ENCODE measurements around the gene PTPRM.

PTPRM gene

DNA sequence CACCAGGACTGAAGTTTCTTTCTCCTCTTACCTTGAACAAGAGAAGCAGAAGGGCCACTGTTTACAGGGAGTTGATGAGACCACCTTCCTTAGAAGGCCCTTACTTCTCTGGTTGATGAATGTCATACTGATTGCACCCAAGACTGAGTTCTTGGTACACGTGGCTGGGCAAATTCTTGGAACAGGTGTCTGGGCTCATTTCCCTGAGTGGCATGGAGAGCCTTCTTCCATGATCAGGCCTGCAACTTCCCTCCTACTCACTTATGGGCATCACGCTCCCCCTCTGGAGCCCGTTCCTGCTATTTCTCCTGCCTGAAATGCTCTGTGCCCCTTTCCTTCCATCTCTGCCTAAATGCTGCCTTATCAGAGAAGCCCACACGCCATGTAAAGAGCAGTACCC, 110.3 kb downstream of the PTPRM start:
- DNase-seq = no peak

GRCh38 chr18:7678389-7678788, 111.3 kb downstream of the PTPRM start:
- DNase-seq = no peak

DNA sequence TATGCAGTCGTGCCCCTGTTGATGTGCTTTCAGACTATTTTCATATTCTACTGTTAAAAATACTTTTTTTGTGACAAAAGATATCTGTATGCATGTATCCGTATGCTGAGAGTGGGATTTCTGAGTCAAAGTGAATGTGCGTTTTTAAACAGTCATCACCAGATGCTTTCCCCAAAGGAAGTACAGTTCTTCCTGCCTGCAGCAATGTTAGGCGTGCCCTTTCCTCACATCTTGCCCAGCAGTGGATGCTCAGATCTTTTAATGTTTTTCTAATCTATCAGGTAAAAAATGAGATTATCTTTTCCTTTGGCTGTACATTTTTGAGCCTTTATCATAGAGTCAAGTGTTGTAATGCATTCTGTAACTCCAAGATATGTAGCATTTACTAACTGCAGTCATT, 111.7 kb downstream of the PTPRM start:
- DNase-seq = no peak

DNA sequence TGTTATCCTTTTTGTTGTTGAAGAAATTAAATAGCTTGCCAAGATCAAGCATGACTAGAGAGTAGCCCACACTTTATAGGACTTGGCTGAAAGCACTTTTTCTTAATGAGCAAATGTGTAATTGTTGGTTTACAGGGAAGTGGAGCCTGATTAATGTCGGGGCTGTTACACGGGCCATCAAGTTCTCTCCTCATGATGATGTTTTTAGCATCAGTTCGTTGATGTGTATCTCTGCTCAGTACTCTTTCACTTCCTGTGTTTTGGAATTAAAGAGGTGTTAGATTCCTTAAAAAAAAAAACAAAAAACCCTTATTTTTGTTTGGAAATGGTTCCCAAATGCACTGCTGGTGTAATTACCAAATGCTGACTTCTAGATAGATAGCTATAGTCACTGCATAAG, 114.2 kb downstream of the PTPRM start:
- no peak for DNase-seq

DNA sequence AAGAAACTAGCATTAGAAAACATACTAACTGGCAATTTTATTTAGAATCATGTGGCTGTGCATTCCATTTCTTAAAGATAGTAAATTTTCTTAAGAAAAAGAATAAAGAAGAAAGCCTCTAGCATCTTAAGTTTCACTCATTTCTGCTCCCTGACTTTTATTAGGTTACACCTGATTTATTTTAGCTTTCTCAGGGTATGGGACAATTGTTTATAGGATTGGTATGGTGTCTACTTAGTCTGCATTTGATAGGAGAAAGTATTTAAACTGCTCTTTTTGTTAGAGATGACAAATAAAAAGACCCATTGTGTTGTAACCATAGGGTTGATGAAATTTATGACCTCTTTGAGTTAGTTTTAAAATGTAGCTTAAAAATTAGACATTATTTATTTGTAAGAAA, 115.2 kb downstream of the PTPRM start:
- no peak for DNase-seq

- no peak for DNase-seq
Observed at GRCh38 chr18:7683753-7684152, 116.6 kb downstream of the PTPRM start.

DNA sequence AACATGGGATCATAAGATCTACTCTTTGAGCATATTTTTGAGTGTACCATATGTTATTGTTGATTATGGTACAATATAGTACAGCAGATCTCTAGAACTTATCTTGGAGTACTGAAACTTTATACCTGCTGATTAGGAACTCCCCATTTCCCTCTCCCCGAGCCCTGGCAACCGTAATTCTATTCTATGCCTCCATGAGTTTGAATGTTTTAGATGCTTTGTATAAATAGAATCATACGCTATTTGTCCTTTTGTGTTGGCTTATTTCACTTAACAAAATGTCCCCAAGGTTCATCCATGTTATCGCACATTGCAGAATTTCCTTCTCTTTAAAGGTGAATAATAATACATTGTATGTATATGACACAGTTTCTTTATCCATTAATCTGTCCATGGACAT, 117.2 kb downstream of the PTPRM start:
- no peak for DNase-seq

GRCh38 chr18:7684966-7685365, 117.8 kb downstream of the PTPRM start:
- no peak for DNase-seq

DNA sequence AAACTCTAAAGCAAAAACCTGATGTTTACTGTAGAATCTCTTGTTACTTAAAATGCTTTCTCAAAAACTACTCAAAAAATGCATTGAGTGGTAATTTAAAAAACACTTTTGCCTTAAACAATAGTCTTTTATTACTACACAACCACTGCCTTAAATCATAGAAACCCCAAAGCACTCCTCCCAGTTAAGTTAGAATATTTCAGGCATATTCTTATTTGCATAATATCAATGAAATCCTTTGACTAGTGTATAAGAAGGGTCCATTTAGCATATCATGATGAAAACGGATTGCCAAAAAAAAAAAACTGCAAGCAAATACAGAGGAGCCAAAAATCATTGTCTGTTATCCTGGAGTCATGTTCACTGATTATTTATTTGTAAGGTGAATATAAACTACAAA, 119.2 kb downstream of the PTPRM start:
- DNase-seq = no peak

DNA sequence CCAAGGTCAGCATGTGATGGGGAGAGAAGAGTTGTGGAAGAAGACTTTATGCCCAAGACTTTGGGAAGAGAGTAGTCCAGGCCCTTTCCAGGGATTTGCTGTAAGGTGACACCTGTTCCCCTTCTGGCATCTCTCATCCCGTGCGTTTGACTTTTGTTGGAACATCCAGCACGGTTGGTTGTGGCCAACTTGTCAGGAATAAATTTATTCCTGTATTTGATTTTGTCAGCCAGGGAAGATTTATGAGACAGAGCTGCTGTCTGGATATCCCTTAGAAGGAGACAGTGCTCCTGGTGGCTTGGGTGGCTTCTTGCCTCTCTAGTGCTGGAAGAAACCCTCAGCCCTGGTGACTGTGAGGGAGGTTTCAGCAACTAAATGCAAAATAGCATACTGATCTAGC, 121.5 kb downstream of the PTPRM start:
- no peak for DNase-seq

- no peak for DNase-seq
Observed at GRCh38 chr18:7691206-7691605, 124.1 kb downstream of the PTPRM start.

GRCh38 chr18:7696780-7697179, 129.7 kb downstream of the PTPRM start:
- no peak for DNase-seq

- no peak for DNase-seq
Observed at GRCh38 chr18:7697306-7697705, 130.2 kb downstream of the PTPRM start.

DNA sequence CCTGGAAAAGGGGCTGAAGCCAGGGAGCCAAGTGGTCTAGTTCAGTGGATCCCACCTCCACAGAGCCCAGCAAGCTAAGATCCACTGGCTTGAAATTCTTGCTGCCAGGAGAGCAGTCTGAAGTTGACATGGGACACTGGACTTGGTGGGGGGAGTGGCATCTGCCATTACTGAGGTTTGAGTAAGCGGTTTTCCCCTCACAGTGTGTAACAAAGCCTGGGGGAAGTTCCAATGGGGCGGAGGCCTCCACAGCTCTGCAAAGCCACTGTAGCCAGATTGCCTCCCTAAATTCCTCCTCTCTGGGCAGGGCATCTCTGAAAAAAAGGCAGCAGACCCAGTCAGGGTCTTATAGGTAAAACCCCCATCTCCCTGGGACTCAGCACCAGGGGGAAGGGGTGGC, 144.4 kb downstream of the PTPRM start:
- DNase-seq = no peak

DNA sequence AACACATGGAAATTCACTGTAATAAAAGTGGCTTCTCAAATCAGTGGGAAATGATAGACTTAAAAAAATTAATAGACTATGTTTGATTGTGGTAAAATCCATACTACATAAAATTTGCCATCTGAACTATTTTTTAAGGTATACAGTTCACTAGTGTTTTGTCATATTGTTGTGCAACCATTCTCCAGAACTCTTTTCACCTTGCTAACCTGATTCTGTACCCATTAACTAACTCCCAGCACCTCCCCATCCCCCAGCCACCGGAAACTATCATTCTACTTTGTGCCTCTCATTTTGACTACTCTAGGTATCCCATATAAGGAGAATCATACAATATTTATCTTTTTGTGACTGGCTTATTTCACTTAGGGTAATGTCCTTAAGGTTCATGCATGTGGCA, 153.3 kb downstream of the PTPRM start:
- DNase-seq = no peak

DNA sequence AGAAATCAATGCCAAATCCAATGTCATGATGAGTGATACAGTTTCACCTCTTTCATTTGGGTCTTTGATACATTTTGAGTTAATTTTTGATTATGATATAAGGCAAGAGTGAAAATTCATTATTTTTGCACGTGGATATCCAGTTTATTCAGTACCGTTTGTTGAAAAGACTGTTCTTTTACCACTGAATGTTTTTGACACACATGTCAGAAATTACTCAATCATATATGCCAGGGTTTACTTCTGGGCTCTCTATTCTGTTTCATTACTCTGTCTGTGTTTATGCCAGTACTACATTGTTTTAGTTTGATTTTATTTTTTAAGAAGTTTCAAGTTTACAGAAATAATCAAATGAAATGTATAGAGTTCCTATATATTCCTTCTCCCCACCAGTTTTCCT, 154.4 kb downstream of the PTPRM start:
- DNase-seq = no peak

DNA sequence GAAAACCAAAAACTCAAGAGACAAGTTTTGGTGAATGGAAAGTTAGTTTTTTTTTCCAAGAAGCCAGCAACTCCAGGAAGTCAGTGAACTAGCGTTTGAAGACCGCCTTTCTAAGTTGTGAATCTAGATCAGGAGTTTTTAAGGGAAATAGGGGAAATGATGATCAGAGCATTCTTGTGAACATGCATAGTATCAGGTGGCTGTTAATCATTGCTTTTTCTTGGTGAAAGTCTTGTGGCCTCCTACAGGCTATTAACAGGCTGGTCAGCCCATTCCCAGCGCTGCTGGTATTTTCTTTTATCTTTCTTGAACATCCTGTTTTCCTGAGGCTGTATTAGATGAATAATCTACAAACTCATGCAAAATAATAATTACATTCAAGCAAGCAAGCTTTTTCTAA, 155.8 kb downstream of the PTPRM start:
- DNase-seq = no peak

- no peak for DNase-seq
Observed at GRCh38 chr18:7723558-7723957, 156.4 kb downstream of the PTPRM start.

DNA sequence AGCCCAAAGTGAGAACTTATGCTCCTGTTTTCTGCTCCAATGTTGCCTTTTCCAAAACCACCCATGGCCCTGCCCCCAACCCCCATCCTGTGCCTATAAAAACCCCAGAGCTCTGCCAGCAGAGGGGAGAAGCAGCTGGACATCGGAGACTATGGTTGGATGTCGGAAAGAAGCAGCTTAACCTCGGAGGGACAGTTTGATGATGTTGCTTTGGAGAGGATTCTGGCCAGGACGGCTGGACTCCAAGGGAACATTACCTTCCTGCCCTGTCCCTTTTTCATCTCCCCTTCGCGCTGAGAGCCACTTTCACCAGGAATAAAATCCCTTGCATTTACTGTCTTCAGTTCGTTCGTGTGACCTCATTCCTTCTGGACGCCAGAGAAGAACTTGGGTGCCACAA, 158.4 kb downstream of the PTPRM start:
- DNase-seq = no peak

DNA sequence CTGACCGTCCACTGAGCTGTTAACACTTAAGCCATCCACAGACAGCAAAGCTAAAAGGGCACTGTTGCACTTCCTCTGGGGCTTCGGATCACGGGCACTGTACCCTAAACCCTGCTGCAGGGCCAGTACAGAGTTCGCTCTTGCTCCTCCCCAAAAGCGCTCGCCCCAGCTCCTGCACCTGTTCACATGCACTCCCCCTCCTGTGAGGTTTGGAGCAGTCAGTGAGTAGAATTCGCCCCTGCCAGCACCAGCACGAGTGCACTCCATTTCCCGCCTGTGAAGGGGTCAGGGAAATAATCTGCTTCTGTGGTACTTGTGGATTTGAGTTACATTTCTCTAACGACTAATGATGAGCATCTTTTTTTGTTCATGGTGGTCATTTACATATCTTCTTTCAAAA, 158.8 kb downstream of the PTPRM start:
- DNase-seq = no peak

GRCh38 chr18:7726522-7726921, 159.4 kb downstream of the PTPRM start:
- DNase-seq = no peak

DNA sequence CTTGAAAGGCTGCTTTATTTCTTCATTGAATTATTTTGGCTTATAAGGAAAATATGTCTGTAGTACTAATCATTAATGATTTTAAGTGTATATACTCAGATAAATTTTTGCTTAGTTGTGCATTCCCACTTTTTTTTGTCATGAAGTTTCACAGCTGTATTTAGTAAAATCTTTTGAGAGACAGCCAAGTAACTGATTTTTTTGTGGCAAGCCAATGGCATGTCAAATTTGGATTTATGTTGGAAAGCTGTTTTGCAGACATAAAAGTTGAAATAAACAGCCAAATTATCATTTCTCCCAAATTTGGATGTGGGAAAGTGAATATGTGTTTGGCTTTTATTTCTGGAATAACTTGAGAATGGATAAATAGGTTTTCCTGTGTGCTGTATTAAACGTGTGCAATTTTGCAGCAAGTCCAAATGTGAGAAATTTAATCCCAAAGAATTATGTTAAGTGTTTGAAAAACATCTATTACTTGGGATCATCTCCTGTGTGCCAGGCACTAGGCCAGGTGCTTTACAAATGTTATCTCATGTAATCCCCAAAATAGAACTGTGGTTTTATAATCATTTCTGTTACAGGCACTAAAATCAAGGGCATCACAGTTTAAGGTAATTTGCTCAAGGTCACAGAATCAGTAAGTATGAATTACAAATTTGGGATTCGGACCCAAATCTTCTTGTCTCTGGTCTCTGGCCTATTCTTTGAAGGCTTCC, 160.4 kb downstream of the PTPRM start:
- DNase-seq = no peak

- no peak for DNase-seq
Observed at GRCh38 chr18:7728297-7728696, 161.2 kb downstream of the PTPRM start.

- DNase-seq = no peak
Observed at GRCh38 chr18:7729868-7730267, 162.8 kb downstream of the PTPRM start.

GRCh38 chr18:7730682-7731081, 163.6 kb downstream of the PTPRM start:
- DNase-seq = no peak

DNA sequence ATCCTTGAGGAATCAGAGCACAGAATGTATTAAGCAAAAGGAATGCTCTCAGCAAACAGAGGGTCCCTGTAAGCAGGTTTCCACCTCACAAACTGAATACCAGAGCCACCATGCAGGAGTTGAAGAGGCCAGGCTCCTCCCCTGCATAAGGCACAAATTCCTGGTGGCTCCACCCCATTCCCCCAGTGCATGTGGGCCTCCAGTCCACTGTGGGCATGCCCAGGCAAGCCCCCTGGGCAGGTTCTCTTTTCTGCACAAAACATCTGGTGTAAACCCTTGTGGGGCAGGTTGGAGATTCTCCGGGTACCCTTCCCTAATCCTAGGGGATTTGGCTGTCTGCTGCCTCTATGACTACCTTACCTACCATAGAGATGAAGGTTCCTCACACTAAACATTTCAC, 166.5 kb downstream of the PTPRM start:
- no peak for DNase-seq

All from DMS79 (cell line).